Keratinocyte (primary cell): ENCODE results near the gene BANP. TPM values are rescaled to one million over a fixed set of nuclear protein-coding genes. Genes with fewer than 3 reads are reported as not detected.
"Not testable (repeated sequence)": the region's sequence is repeated elsewhere in the genome, so short reads cannot be mapped to it uniquely, and the experiment has no call there.

Experiments
- DNase-seq: peaks from one replicate; pipeline ENCODE4 v3.0.0-alpha.2; 2011; ENCODE audit warnings: low read depth, missing footprints, low spot score
- FAIRE-seq: peaks from 2 replicates; lab custom pipeline; 2011; peaks lifted over from hg19 to GRCh38; lab: Jason Lieb, UNC
- H2AFZ ChIP-seq: 2 replicates; pipeline ENCODE4 v1.6.0; 2012; ENCODE audit warnings: low read length, control low read depth, inconsistent platforms; ENCODE audit not compliant: control insufficient read depth
- H3K27ac ChIP-seq: 2 replicates; pipeline ENCODE4 v1.5.1; 2011; ENCODE audit warnings: low read length; ENCODE audit not compliant: control insufficient read depth, insufficient read depth
- H3K27me3 ChIP-seq: 3 replicates; pipeline ENCODE4 v1.6.0; 2011; ENCODE audit warnings: low read length; ENCODE audit not compliant: control insufficient read depth, insufficient read depth; ENCODE audit errors: extremely low read depth
- H3K36me3 ChIP-seq, 2 experiments: 2 replicates in 1 of 2; 3 replicates in 1 of 2; pipeline ENCODE4 v1.5.1; 2011; ENCODE audit warnings: low read length in 2 of 2, mild to moderate bottlenecking in 1 of 2; ENCODE audit not compliant: control insufficient read depth in 2 of 2, insufficient read depth in 2 of 2; ENCODE audit errors: extremely low read depth in 1 of 2
- H3K4me1 ChIP-seq: 3 replicates; pipeline ENCODE4 v1.5.1; 2011; ENCODE audit warnings: low read length; ENCODE audit not compliant: control insufficient read depth, insufficient read depth; ENCODE audit errors: extremely low read depth
- H3K4me2 ChIP-seq: 3 replicates; pipeline ENCODE4 v1.6.0; 2011; ENCODE audit warnings: low read depth, low read length; ENCODE audit not compliant: control insufficient read depth, insufficient read depth; ENCODE audit errors: extremely low read depth
- H3K4me3 ChIP-seq, 3 experiments: fragments of 200-600 bp in 1 of 3; sonication (generic) in 1 of 3; 2 replicates in 2 of 3; 3 replicates in 1 of 3; pipeline ENCODE4 v1.5.1; 2011 to 2016; ENCODE audit warnings: low read length in 3 of 3, mild to moderate bottlenecking in 3 of 3, control low read depth in 2 of 3, inconsistent platforms in 1 of 3, low read depth in 1 of 3, mixed read lengths in 1 of 3, mixed run types in 1 of 3, moderate library complexity in 1 of 3; ENCODE audit not compliant: control insufficient read depth in 2 of 3, insufficient read depth in 2 of 3; ENCODE audit errors: extremely low read depth in 1 of 3
- H3K79me2 ChIP-seq: 2 replicates; pipeline ENCODE4 v1.6.0; 2012; ENCODE audit warnings: low read length; ENCODE audit not compliant: control insufficient read depth, insufficient read depth
- H3K9ac ChIP-seq: 3 replicates; pipeline ENCODE4 v1.6.0; 2011; ENCODE audit warnings: low read length; ENCODE audit not compliant: control insufficient read depth, insufficient read depth; ENCODE audit errors: extremely low read depth
- H3K9me1 ChIP-seq: 3 replicates; pipeline ENCODE4 v1.6.0; 2011; ENCODE audit warnings: low read length; ENCODE audit not compliant: control insufficient read depth, insufficient read depth; ENCODE audit errors: extremely low read depth
- H3K9me3 ChIP-seq: 2 replicates; pipeline ENCODE4 v1.5.1; 2012; ENCODE audit warnings: low read depth, low read length; ENCODE audit not compliant: control insufficient read depth
- H4K20me1 ChIP-seq: 3 replicates; pipeline ENCODE4 v1.6.0; 2011; ENCODE audit warnings: low read length; ENCODE audit not compliant: control insufficient read depth, insufficient read depth; ENCODE audit errors: extremely low read depth
- EZH2 ChIP-seq: IDR thresholded peaks from one replicate; pipeline ENCODE4 v1.6.1; 2012; ENCODE audit warnings: inconsistent platforms, mild to moderate bottlenecking, low read length, moderate library complexity
- dilution Hi-C: fragments of 300-500 bp; cut with MboI; formaldehyde crosslinking; loops from one replicate; pipeline ENCODE4 v1.7.0; 2020; ENCODE audit warnings: low sequenced_read_pairs; ENCODE audit not compliant: extremely low pct_ligation_motif_present
- polyA plus RNA-seq, 5 experiments: library from polyadenylated mRNA; depleted of rRNA in 3 of 5; stranded (reverse) in 3 of 5; stranded (forward) in 1 of 5; unstranded in 1 of 5; fragments of >200 nt; gene quantifications; 1 replicate in 1 of 5; 2 replicates in 3 of 5; 3 replicates in 1 of 5; pipeline versions ENCODE4 v1.2.1 to v1.2.3, GENCODE V29; 2011 to 2012; ENCODE audit warnings: missing spikeins in 2 of 5, low read depth in 1 of 5, low replicate concordance in 1 of 5

BANP gene
- polyA plus RNA-seq, 1 donor (not counting 4 experiments of a cell fraction or from before 2014, with no cell fraction given), result 10.8 TPM

DNA sequence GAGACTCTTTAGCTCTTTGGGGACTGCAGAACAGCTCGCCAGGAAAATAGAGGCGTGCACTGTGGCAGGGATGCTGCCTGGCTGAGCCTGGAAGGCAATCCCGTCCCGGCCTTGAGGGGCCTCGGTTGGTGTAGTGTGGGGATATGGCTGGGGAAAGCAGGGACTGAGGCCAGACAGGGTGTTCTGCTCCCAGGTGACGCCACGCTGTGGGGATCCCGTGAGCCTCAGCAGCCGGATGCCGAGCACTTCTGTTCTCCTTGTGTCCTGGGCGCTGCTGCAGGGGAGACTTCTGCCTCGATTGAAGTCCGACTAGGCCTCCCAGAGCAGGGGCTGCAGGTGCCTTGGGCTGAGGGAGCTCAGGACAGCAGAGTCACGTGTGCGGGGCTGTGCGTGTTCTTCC, 72.6 kb downstream of the BANP start:
- no peak overlapping the region for H3K27ac ChIP-seq
- no peak overlapping the region for H3K4me2 ChIP-seq
- H4K20me1 ChIP-seq, result no peaks in the 10 kb centered on the region
- H3K4me3 ChIP-seq, result no peak overlapping the region
- dilution Hi-C loops, result no loop called here
- DNase-seq, result no peak
- H3K9me3 ChIP-seq, result no peaks in the 10 kb centered on the region
- FAIRE-seq, result no peak
- peaks cover 0 to 9% of the 10 kb centered on the region in 2 experiments for H3K36me3 ChIP-seq
- TF ChIP-seq EZH2, result no peak
- H2AFZ ChIP-seq, result no peak overlapping the region
- peaks cover 13% of the 10 kb centered on the region for H3K4me1 ChIP-seq
- no peaks in the 10 kb centered on the region for H3K27me3 ChIP-seq
- H3K79me2 ChIP-seq, result no peaks in the 10 kb centered on the region
- H3K9me1 ChIP-seq, result no peaks in the 10 kb centered on the region
- no peak overlapping the region for H3K9ac ChIP-seq

DNA sequence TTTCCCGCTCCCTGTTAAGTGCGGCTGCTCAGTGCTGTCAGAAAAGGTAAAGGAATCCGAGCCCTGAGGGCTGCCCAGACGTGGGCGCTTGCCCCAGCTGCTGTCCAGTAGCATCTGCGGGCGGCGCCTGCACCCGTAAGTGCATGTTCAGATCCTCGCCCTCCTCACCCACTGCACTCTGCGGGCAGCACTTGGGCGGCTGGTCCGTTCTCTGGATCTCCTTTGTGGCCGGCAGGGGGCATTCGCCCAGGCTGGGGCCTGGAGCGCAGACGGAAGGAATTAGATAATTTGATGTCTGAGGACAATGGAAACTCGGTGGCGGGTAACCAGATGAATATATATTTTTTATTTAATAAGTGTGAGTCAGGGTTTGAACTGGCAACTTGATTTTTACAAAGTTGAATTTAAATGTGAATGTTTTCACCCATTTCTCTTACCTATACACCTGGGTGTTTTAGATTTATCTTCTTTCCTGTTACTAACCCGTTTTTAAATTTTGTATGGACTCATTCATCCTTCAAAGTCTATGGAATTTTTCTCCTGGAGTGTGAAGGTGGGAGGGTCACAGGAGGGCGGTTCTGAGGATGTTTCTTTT, 73.4 kb downstream of the BANP start:
- H2AFZ ChIP-seq, H3K9me1 ChIP-seq, H3K27me3 ChIP-seq, H3K4me2 ChIP-seq, H3K9ac ChIP-seq, H3K27ac ChIP-seq, H3K79me2 ChIP-seq, H3K9me3 ChIP-seq, H3K36me3 ChIP-seq, H3K4me3 ChIP-seq, dilution Hi-C loops, DNase-seq, FAIRE-seq, H4K20me1 ChIP-seq: not testable (repeated sequence)
- H3K4me1 ChIP-seq, result peaks cover 13% of the 10 kb centered on the region

DNA sequence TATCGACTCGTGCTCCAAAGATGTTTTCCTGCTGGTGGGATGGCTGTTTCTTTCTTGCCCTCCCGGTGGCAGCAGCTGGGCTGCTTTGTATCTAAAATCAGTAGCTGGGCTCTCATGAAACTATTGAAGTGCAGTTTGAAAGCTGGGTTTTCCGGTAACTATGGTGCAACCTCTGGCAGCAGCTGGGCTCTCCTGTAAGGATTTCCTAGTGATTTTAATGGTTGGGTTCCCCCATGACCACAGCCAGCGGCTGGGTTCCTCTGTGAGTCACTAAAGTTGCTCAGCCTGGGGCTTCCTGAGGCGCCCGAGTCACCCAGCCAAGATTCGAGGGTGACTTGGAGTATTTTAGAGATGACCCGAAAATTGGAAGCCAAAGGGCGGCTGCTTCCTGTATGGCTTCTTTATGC, 73.9 kb downstream of the BANP start:
- FAIRE-seq, result peak; percentile 94

DNA sequence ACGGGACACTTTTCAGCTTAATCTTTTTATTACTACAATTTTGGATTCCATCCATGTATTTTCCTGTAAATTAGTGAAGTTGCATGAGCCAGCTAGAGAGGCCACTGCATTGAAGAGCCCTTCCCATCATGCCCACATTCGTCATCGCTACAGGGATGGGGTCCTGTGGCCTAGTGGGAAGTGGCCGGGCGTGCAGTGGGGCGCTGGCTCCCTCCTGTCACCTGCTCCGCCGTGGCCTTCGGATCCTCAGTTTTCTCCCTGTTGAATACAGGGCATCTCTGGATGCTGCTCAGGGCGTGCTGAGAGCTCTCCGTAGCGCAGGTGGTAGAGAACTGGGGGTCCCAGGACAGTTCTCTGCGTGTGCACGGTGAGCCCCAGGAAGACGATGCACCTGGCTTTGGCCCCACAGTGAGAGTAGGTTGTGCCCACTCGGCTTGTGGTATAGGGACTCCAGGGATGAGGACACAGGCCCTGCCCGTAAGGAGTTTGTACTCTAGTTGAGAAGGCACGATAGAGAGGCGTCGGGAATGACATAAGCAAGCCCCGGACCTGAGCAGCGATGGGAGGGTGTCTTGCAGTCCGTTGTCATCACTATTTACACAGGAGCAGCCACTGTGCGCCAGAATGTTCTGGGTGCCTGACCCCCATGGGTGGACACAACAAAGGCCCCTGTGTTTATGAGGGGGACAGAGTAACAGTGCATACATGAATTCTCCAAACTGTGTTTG, 74.8 kb downstream of the BANP start:
- H3K79me2 ChIP-seq, H3K27ac ChIP-seq, FAIRE-seq, H2AFZ ChIP-seq, H3K4me2 ChIP-seq, dilution Hi-C loops, H3K9me1 ChIP-seq, H3K27me3 ChIP-seq, H3K9me3 ChIP-seq, H3K9ac ChIP-seq, DNase-seq, H4K20me1 ChIP-seq, H3K4me3 ChIP-seq, H3K36me3 ChIP-seq: not testable (repeated sequence)
- peaks cover 13% of the 10 kb centered on the region for H3K4me1 ChIP-seq

More for the DNA sequence above, 73.9 kb downstream of the BANP start:
- H3K4me1 ChIP-seq, result peaks cover 13% of the 10 kb centered on the region
- peak overlapping the region; percentile 4 for H3K4me2 ChIP-seq
- H3K4me3 ChIP-seq, dilution Hi-C loops, H3K9me3 ChIP-seq, H3K36me3 ChIP-seq, H3K27me3 ChIP-seq, DNase-seq, H3K79me2 ChIP-seq, H2AFZ ChIP-seq, H3K27ac ChIP-seq, H4K20me1 ChIP-seq, H3K9me1 ChIP-seq, H3K9ac ChIP-seq: not testable (repeated sequence)
